MV-4-11 (cell line): ENCODE measurements around the gene THYN1.
"Not testable (repeated sequence)": the region's sequence is repeated elsewhere in the genome, so short reads cannot be mapped to it uniquely, and the experiment has no call there.

Experiments used
- DNase-seq: peaks from one replicate; lab custom pipeline; 2025; lab: John Stamatoyannopoulos, UW

THYN1 gene

GRCh38 chr11:134253188-134253993, at the start of gene THYN1, which contains the start of gene ACAD8:
Gene THYN1 (minus strand): TSS chr11:134253352. CDS start chr11:134252882, 470 bp downstream.
Gene ACAD8 (plus strand): TSS chr11:134253568. CDS start chr11:134253601, 33 bp downstream.
- peak; percentile 95 for DNase-seq

- DNase-seq, result no peak
These were observed 41.5 kb upstream of the THYN1 start for GRCh38 chr11:134294664-134295063.

GRCh38 chr11:134293119-134294113, 40.3 kb upstream of the THYN1 start:
- no peak for DNase-seq

GRCh38 chr11:134292661-134293060, 39.5 kb upstream of the THYN1 start:
- DNase-seq, result no peak

GRCh38 chr11:134291196-134291595, 38.0 kb upstream of the THYN1 start:
- no peak for DNase-seq

- DNase-seq, result no peak
These were observed 37.5 kb upstream of the THYN1 start for GRCh38 chr11:134290646-134291045.

DNA sequence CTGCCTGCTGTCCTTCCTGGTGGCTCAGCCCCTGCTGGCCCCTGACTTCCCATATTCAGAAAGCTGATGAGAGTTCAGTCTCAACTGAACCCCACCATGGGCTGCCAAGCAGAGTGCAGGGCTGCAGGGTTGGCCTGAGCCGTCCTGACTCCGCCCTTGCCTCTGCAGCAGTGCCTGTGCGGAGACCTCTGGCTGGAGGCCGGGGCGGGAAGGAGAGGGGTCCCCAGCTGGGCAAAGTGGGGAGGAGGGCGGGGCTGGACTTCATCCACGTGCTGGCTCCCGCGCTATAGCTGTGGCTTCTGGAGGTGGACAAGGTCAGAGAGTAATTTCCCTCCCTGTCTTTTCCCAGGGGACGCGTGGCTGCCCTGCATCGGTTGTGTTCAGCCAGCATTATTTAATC, 36.6 kb upstream of the THYN1 start:
- no peak for DNase-seq

GRCh38 chr11:134289167-134289566, 36.0 kb upstream of the THYN1 start:
- no peak for DNase-seq

- DNase-seq, result no peak
These were observed 35.3 kb upstream of the THYN1 start for GRCh38 chr11:134288486-134288885.

- no peak for DNase-seq
These were observed 34.4 kb upstream of the THYN1 start for GRCh38 chr11:134287561-134287960.

DNA sequence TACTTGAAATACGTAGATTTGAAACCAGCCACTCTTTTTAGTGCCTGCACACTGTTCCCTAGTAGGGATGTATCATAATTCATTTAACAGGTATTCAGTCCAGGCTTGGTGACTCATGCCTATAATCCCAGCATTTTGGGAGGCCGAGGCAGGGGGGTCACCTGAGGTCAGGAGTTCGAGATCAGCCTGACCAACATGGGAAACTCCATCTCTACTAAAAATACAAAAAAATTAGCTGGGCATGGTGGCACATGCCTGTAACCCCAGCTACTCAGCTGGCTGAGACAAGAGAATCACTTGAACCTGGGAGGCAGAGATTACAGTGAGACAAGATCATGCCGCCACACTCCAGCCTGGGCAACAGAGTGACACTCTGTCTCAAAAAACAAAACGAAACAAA, 31.2 kb upstream of the THYN1 start:
- not testable (repeated sequence) for DNase-seq

DNA sequence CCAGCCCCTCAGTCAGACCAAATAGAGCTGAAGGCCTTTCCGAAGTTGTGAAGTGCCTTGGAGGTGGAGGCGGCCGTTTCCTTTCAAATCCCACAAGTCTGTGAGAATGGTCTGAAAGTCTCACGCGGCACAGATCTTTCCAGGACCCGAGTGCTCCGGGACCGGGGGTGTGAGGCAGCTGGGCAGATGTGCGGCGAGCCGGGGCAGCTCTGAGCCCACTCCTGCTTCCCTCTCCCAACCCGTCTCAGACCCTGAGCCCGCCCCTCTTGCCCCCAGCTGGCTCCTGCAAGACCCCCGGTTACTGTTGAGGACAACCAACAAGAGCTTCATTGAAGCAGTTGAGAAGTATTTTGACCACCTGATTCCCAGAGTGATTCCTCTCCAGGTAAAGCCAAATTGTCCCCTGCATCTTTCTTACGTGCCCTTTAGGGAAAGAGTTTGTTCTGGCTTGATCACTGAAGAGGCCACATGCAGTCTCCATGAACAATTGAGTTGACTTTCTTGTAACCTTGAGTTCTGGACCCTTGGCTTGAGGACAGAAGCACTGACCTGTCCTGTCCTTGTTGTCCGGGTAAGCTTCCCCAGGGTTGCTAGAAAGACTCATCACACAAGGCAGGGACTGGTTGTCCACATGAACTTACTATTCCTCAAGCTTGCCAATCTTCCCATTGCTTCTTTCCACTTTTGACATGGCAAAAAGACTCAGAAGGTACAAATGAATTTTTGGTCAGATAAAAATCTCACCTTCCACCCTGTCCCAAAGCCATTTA, 30.5 kb upstream of the THYN1 start:
- no peak for DNase-seq

DNA sequence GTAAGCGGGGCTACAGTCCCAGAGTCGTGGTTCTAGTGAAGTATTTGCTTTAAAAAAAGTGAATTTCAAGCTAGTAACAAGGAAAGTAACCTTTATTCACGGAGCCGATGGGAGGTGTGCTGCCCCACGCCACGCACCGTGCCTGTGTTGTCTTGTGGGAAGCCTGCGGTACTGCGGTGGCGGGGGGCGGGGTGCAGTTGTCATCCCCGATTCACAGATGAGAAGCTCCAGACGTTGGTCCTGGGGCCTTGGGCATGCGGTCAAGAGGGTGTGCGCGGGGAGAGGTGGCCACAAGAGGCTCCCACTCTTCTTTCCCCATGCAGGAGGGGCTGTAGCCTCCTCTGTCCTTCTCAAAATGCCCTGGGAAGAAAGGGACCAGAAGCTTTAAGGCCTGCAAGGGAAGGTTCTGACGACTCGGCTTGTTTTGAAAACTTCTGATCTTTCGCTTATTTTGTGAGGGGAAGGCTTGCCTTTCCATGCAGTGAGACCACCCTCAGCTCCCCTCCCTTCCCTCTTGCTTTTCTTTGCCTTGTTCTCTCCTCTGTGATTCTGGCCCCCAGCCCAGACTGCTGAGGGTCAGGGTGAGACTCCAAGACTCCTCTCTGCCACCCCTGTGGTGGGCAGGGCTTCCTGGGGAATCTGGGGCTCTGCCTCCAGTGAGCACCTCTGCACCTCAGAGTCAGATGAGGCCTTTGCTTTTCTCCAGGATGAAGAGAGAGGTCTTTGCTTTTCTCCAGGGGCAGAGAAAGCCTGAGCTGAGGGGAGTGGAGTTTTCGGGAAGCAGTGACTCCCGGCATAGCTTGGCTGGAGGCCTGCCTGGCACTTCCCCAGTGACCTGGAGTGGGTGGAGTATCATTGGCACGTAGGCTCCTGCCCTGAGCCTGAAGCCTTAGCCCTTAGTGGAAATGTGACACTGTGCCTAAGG, 29.2 kb upstream of the THYN1 start:
- no peak for DNase-seq

- DNase-seq, result not testable (repeated sequence)
These were observed 28.5 kb upstream of the THYN1 start for GRCh38 chr11:134281635-134282034.

DNA sequence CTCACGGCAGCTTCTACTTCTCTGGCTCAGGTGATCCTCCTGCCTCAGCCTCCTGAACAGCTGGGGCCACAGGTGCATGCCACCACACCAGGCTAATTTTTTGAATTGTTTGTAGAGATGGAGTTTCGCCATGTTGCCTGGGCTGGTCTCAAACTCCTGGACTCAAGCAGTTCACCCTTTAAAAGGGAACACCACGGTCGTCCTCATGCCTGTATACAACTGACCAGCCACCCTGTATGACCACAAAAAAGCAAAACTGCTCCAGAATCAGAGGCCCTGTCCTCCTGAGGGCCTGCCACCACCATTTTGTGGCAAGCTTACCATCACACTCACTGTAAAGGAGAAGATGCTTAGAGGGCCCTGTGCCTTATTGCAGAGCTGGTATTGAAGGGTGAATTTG, 25.2 kb upstream of the THYN1 start:
- DNase-seq, result no peak

DNA sequence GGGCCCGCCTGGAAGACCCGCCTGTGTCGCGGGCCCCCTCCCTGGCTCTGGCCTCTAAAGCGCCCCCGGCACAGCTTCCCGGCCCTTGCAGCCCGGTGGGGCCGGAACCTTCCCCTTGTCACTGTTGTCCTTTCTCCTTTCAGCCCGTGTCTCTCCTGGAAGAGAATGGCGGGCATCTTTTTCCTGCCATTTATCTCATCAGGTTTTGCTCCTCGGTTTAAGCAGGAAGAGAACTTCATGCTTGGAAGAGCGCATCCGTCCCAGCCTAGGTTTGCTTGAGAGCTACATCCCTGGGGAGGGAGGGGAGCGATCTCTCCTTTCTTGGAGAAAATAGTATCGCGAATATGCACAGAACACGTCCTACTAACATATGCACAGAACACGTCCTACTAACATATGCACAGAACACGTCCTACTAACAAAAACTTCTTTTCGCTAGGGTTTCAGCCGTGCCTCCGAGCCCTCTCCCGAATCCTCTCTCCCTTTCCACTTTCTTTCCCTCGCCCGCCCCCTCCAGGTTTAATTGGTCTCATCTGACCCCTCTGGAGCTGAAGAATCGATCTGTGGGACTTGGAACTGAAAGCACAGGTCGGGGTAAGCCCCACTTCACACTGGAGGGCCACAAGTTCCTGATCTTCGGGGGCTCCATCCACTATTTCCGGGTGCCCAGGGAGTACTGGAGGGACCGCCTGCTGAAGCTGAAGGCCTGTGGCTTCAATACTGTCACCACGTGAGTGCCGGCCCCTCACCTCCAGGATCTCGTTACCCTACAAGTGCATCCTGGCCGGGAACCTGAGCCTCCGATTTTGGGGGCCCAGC, 24.2 kb upstream of the THYN1 start:
- no peak for DNase-seq

DNA sequence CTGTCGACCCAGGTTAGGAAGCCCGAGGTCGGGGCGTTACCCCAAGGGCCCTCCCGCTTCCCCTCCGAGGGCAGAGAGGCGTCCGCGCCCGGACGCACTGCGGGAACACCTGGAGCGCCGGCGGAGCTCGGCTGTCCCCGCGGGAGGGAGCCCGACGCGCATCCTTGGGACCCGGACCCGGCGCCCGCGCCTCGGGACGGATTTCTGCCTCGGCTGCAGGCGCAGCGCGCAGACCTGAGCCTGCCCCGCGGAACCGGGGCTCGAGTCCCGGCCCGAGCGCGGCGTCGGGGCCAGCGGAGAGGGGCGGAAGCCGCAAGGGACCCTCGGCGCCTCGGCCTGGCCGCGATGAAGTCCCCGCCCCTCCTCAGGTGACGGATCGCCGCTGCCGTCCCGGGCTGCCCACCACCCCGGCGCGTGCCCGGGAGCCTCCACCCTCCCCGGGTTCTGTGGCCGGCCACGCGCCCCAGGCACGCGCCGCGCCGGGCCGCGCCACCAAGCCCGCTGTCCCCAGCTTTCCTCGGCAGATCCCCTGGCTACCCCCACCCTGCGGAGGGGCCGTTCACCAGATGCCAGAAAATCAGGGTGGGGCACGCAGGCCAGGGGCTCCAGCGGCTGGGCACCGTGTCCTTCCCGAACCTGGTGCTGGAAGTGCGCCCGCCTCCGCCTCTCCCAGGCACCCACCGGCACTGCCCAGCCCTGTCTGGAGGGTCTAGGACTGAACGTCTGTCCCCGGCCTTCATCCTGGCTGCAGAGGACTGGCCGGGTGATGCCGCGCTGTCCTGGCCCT, 23.4 kb upstream of the THYN1 start:
- DNase-seq, result no peak

DNA sequence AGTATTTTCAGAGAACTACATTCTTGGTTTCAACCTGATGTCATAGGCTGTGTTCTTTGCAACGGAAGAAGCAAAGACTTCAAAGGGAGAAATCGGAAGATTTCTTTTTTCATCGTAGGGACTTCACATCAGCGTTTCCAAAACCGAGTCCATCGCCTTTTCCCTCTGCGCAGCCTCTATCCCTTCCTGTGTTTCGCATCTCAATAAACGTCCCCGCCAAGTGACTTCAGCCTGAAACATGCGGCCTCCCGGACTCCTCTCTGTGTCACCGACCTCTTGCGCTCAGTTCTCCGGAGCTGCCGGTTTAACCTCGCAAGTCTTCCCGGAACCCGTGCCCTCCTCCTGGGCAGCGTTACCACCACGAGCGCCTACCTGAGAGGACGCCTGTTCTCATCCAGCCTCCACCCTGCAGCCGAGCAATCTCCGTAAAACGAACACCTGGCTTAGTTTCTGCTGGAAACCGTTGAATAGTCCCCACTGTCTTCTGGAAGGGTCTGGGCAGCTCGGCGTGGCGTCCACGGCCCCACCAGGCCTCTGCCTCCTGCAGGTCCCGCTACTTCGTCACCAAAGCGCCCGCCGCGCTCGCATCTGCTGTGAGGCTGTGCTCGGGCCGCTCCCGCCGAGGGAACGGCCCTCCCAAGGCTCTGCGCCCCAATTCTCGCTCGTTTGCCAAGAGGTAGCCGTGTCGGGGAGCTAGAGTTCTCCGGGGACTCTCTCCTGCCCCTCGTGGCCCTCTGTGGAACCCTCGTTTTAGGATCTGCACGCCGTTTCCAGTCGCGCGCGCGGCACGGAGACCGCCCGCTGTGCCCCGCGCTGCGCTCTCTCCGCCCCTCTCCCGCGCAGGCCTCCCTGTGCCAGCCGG, 22.6 kb upstream of the THYN1 start, which contains the start of gene GLB1L3:
Gene GLB1L3, plus strand, starts transcription at position 846 of the 862 bp plus-strand sequence. CDS start 362 bp downstream, outside the sequence.
- peak; percentile 4 for DNase-seq
